ENCODE results near the gene TTC12. TPM values are rescaled to one million over a fixed set of nuclear protein-coding genes. Genes with fewer than 3 reads are reported as not detected.

Gene TTC12
- total RNA-seq, 1 donor from 2014 or later: 21.6 TPM

DNA sequence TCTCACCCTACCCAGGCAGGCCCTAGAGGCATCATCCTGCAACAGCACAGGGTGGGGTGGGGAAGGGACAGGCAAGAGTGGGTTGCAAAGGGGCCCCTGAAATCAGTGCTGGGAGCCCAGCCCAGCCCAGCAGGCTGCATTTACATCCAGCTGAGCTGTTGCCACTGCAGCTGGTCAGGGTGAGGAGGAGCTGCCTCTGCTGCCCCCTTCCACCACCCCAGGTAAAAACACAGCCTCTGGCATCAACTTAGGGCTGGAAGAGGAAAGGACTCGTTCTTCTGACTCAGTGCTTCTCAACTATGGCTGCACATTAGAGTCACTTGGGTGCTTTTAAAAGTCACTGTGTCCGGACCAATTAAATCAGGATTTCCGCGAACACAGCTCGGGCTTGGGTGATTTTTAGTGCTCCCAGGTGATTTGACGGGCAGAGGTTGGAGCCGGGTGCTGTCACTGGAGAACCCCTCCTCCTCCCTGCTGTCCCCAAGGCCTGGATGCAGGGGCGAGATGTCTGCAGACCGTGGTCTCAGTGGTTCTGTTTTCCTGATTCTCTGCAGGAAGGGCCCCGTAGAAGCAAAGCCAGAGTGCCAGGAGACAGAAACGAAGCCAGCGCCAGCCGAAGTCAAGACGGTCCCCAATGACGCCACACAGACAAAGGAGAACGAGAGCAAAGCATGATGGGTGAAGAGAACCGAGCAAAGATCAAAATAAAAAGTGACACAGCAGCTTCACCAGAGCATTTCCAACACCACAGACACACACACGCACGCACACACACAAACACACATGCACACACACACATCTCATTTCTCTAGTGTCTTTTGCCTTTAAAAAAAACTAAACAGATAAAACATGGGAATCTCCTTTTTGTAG is 39.4 kb upstream of the TTC12 start:
- H3K9me3 Mint-ChIP-seq: no peaks in the 10 kb centered on the region
- H3K4me1 Mint-ChIP-seq: peaks cover 29% of the 10 kb centered on the region
- peak; percentile 26 for TF ChIP-seq CTCF (conservative IDR thresholded peaks at IDR 0.05)
- no peak overlapping the region for H3K27ac Mint-ChIP-seq (ENCODE audit: unreplicated experiment)
- no peak overlapping the region for H3K4me3 Mint-ChIP-seq
- no peak for DNase-seq (ENCODE audit: low read depth, low spot score)
- peaks cover 8% of the 10 kb centered on the region for H3K36me3 Mint-ChIP-seq (ENCODE audit: low read depth)
- H3K27me3 Mint-ChIP-seq (ENCODE audit: low read depth): no peaks in the 10 kb centered on the region

GRCh38 chr11:113275602-113276001 is 38.8 kb upstream of the TTC12 start:
- TF ChIP-seq CTCF (conservative IDR thresholded peaks at IDR 0.05): no peak
- DNase-seq (ENCODE audit: low read depth, low spot score): no peak
- H3K27me3 Mint-ChIP-seq (ENCODE audit: low read depth): no peaks in the 10 kb centered on the region
- no peak overlapping the region for H3K4me3 Mint-ChIP-seq
- H3K27ac Mint-ChIP-seq (ENCODE audit: unreplicated experiment): no peak overlapping the region
- H3K9me3 Mint-ChIP-seq: no peaks in the 10 kb centered on the region
- peaks cover 8% of the 10 kb centered on the region for H3K36me3 Mint-ChIP-seq (ENCODE audit: low read depth)
- peaks cover 29% of the 10 kb centered on the region for H3K4me1 Mint-ChIP-seq

GRCh38 chr11:113276466-113276865 is 37.9 kb upstream of the TTC12 start:
- TF ChIP-seq CTCF (conservative IDR thresholded peaks at IDR 0.05): no peak
- DNase-seq (ENCODE audit: low read depth, low spot score): no peak
- Mint-ChIP-seq H3K27ac (ENCODE audit: unreplicated experiment) (no peak overlapping the region), H3K9me3 (no peaks in the 10 kb centered on the region), H3K36me3 (ENCODE audit: low read depth) (peaks cover 6% of the 10 kb centered on the region), H3K27me3 (ENCODE audit: low read depth) (no peaks in the 10 kb centered on the region), H3K4me3 (no peak overlapping the region), H3K4me1 (peaks cover 29% of the 10 kb centered on the region)

DNA sequence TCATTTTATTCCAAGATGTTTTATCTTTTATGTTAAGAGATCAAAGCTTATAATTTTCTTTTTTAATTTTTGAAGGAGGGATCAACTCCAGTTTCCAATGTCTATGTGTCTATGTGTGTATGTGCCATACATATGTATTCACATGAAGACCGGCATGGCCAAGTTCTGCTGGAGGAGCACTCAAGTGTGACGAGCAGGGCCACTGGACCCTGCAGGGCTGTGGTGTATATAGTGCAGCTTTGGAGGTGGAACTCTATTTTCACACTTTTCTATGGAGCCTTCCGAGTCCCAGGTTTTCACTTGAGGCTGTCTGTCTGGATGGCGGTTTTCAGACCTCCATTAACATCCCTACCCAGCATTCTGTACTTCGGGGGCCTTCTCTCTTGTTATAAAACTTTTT is 36.5 kb upstream of the TTC12 start:
- TF ChIP-seq CTCF (conservative IDR thresholded peaks at IDR 0.05): no peak
- H3K9me3 Mint-ChIP-seq: no peaks in the 10 kb centered on the region
- DNase-seq (ENCODE audit: low read depth, low spot score): no peak
- no peak overlapping the region for H3K4me3 Mint-ChIP-seq
- peaks cover 22% of the 10 kb centered on the region for H3K4me1 Mint-ChIP-seq
- no peak overlapping the region for H3K27ac Mint-ChIP-seq (ENCODE audit: unreplicated experiment)
- H3K36me3 Mint-ChIP-seq (ENCODE audit: low read depth): peaks cover 6% of the 10 kb centered on the region
- H3K27me3 Mint-ChIP-seq (ENCODE audit: low read depth): no peaks in the 10 kb centered on the region

GRCh38 chr11:113278481-113278880 is 35.9 kb upstream of the TTC12 start:
- H3K4me3 Mint-ChIP-seq: no peak overlapping the region
- peaks cover 6% of the 10 kb centered on the region for H3K36me3 Mint-ChIP-seq (ENCODE audit: low read depth)
- TF ChIP-seq CTCF (conservative IDR thresholded peaks at IDR 0.05): no peak
- peaks cover 21% of the 10 kb centered on the region for H3K4me1 Mint-ChIP-seq
- no peak overlapping the region for H3K27ac Mint-ChIP-seq (ENCODE audit: unreplicated experiment)
- H3K9me3 Mint-ChIP-seq: no peaks in the 10 kb centered on the region
- DNase-seq (ENCODE audit: low read depth, low spot score): no peak
- H3K27me3 Mint-ChIP-seq (ENCODE audit: low read depth): no peaks in the 10 kb centered on the region

Data from neural crest cell (in vitro differentiated cells).